IMR-90 (cell line): Measurements from ENCODE around the gene OTOGL. TPM values are rescaled to one million over a fixed set of nuclear protein-coding genes. Genes with fewer than 3 reads are reported as not detected.
"Not testable (repeated sequence)": the region's sequence is repeated elsewhere in the genome, so short reads cannot be mapped to it uniquely, and the experiment has no call there.

Source experiments
- ATAC-seq: fragments of 200-7000 bp; cut with Tn5 transposase; 2 replicates; pipeline ENCODE4 v1.9.1; 2020; ENCODE audit warnings: low read depth, mild to moderate bottlenecking, moderate library complexity
- BruUV-seq: library from RNA; stranded (reverse); fragments of 400-500 nt; replicated peaks from 2 replicates; lab custom pipeline; 2021; lab: Mats Ljungman, UMichigan
- CTCF ChIA-PET: fragments of 300-600 bp; formaldehyde crosslinking; extraction: SDS; loops from one replicate; lab custom pipeline; 2021; ENCODE audit warnings: antibody characterized with exemption; lab: Yijun Ruan, JAX
- POLR2A ChIA-PET: fragments of 300-600 bp; sonication (Branson Sonifier 250); formaldehyde crosslinking; loops from one replicate; lab custom pipeline; 2022; ENCODE audit warnings: antibody characterized with exemption; ENCODE audit not compliant: unreplicated experiment; lab: Charles Lee
- DNase-seq: peaks from one replicate; pipeline ENCODE4 v3.0.0; 2013
- H2AFZ ChIP-seq: replicated peaks from 2 replicates; pipeline ENCODE3; 2013; ENCODE audit warnings: low read length, mild to moderate bottlenecking; ENCODE audit not compliant: poor library complexity
- H2AK5ac ChIP-seq: 2 replicates; pipeline ENCODE4 v1.6.1; 2013; ENCODE audit warnings: low read depth, low read length, inconsistent platforms
- H2AK9ac ChIP-seq: replicated peaks from 2 replicates; pipeline ENCODE3; 2013; ENCODE audit warnings: mild to moderate bottlenecking, low read depth, low read length, moderate library complexity; ENCODE audit not compliant: poor library complexity
- H2BK120ac ChIP-seq: 2 replicates; pipeline ENCODE4 v1.6.1; 2013; ENCODE audit warnings: low read depth, low read length, inconsistent platforms
- H2BK15ac ChIP-seq: 3 replicates; pipeline ENCODE4 v1.6.1; 2013; ENCODE audit warnings: low read depth, low read length, inconsistent platforms
- H2BK20ac ChIP-seq: 2 replicates; pipeline ENCODE4 v1.6.1; 2013; ENCODE audit warnings: low read depth, mild to moderate bottlenecking, inconsistent platforms, low read length, moderate library complexity
- H2BK5ac ChIP-seq: 2 replicates; pipeline ENCODE4 v1.6.1; 2013; ENCODE audit warnings: mild to moderate bottlenecking, low read depth, low read length, inconsistent platforms; ENCODE audit not compliant: poor library complexity, severe bottlenecking
- H3K14ac ChIP-seq: replicated peaks from 2 replicates; pipeline ENCODE4 v1.6.1; 2013; ENCODE audit warnings: low read depth, low read length, inconsistent platforms
- H3K18ac ChIP-seq: 2 replicates; pipeline ENCODE4 v1.6.1; 2013; ENCODE audit warnings: low read depth, low read length, control low read depth
- H3K23ac ChIP-seq: 2 replicates; pipeline ENCODE4 v1.6.1; 2013; ENCODE audit warnings: low read depth, low read length, inconsistent platforms
- H3K27ac ChIP-seq: 2 replicates; pipeline ENCODE4 v1.5.1; 2013; ENCODE audit warnings: mild to moderate bottlenecking, control low read depth, low read length; ENCODE audit not compliant: insufficient read depth
- H3K27me3 ChIP-seq: 2 replicates; pipeline ENCODE4 v1.6.1; 2013; ENCODE audit warnings: low read length; ENCODE audit not compliant: control insufficient read depth, insufficient read depth
- H3K36me3 ChIP-seq: 2 replicates; pipeline ENCODE4 v1.6.1; 2013; ENCODE audit warnings: low read length, mixed read lengths; ENCODE audit not compliant: control insufficient read depth, insufficient read depth
- H3K4ac ChIP-seq: 2 replicates; pipeline ENCODE4 v1.6.1; 2013; ENCODE audit warnings: low read depth, low read length, inconsistent platforms
- H3K4me1 ChIP-seq: 2 replicates; pipeline ENCODE4 v1.6.1; 2013; ENCODE audit warnings: low read length, mixed read lengths; ENCODE audit not compliant: control insufficient read depth, insufficient read depth
- H3K4me2 ChIP-seq: 2 replicates; pipeline ENCODE4 v1.6.1; 2013; ENCODE audit warnings: low read depth, mild to moderate bottlenecking, control low read depth, low read length, moderate library complexity
- H3K4me3 ChIP-seq: 2 replicates; pipeline ENCODE4 v1.5.1; 2013; ENCODE audit warnings: low read depth, mild to moderate bottlenecking, control low read depth, low read length, moderate library complexity; ENCODE audit not compliant: insufficient read depth
- H3K56ac ChIP-seq: 2 replicates; pipeline ENCODE4 v1.6.1; 2013; ENCODE audit warnings: low read length, inconsistent platforms; ENCODE audit not compliant: insufficient read depth; ENCODE audit errors: extremely low read depth
- H3K79me1 ChIP-seq, 2 experiments: 2 replicates each; pipeline ENCODE4 v1.6.1; 2013; ENCODE audit warnings: low read length in 2 of 2, inconsistent platforms in 1 of 2, low read depth in 1 of 2
- H3K9ac ChIP-seq: 2 replicates; pipeline ENCODE4 v1.6.1; 2013; ENCODE audit warnings: low read depth, low read length, control low read depth
- H3K9me1 ChIP-seq: 2 replicates; pipeline ENCODE4 v1.6.1; 2013; ENCODE audit warnings: low read length, inconsistent platforms; ENCODE audit not compliant: insufficient read depth
- H3K9me3 ChIP-seq: 2 replicates; pipeline ENCODE4 v1.6.1; 2013; ENCODE audit warnings: low read length; ENCODE audit not compliant: control insufficient read depth, insufficient read depth
- H4K20me1 ChIP-seq: 2 replicates; pipeline ENCODE4 v1.6.1; 2013; ENCODE audit warnings: low read length, inconsistent platforms; ENCODE audit not compliant: insufficient read depth
- H4K5ac ChIP-seq: 2 replicates; pipeline ENCODE4 v1.6.1; 2013; ENCODE audit warnings: mild to moderate bottlenecking, low read depth, low read length, control low read depth
- H4K8ac ChIP-seq, 2 experiments: 2 replicates each; pipeline ENCODE4 v1.6.1; 2013; ENCODE audit warnings: low read depth in 2 of 2, low read length in 2 of 2, control low read depth in 1 of 2, inconsistent platforms in 1 of 2
- H4K91ac ChIP-seq: 2 replicates; pipeline ENCODE4 v1.6.1; 2013; ENCODE audit warnings: low read depth, low read length, inconsistent platforms; ENCODE audit not compliant: insufficient read depth
- WGBS, 2 experiments: methylation state at CpG; one replicate each; pipeline versions ENCODE4 v1.1.5 to v1.1.7; 2013; ENCODE audit warnings: missing lambda C conversion rate in 2 of 2; ENCODE audit not compliant: insufficient read length in 1 of 2; ENCODE audit errors: extremely low coverage in 2 of 2; 5-methylcytosine and 5-hydroxymethylcytosine counted together
- dilution Hi-C: fragments of 300-500 bp; cut with HindIII; formaldehyde crosslinking; loops from one replicate; pipeline ENCODE4 v1.14.3; 2018; ENCODE audit warnings: low sequenced_read_pairs; ENCODE audit not compliant: unreplicated experiment
- in situ Hi-C: fragments of 300-500 bp; cut with MboI; formaldehyde crosslinking; loops from 3 replicates; pipeline ENCODE4 v1.14.3; 2019; ENCODE audit warnings: low sequenced_read_pairs, inconsistent platforms, mixed read lengths
- intact Hi-C: fragments of 100-400 bp; cut with micrococcal nuclease; formaldehyde crosslinking; loops from 2 replicates; pipeline ENCODE4 v1.10.0; 2022
- polyA plus RNA-seq, 3 experiments: library from polyadenylated mRNA; depleted of rRNA; stranded (reverse); fragments of >200 nt; gene quantifications; 2 replicates each; pipeline ENCODE4 v1.2.3, GENCODE V29; 2012; ENCODE audit warnings: low replicate concordance in 1 of 3
- total RNA-seq: library from RNA; depleted of rRNA; stranded (reverse); fragments of >200 nt; gene quantifications from 2 replicates; pipeline ENCODE4 v1.2.3, GENCODE V29; 2012

The OTOGL gene
- total and polyA plus RNA-seq, 2 of the 4 experiments (the other 2 are of a cell fraction) = 0.10 to 0.18 TPM

DNA sequence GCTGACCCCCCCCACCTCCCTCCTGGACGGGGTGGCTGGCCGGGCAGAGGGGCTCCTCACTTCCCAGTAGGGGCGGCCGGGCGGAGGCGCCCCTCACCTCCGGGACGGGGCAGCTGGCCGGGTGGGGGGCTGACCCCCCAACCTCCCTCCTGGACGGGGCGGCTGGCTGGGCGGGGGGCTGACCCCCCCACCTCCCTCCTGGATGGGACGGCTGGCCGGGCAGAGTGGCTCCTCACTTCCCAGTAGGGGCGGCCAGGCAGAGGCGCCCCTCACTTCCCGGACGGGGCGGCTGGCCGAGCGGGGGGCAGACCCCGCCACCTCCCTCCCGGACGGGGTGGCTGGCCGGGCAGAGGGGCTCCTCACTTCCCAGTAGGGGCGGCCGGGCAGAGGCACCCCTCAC lies 208.1 kb downstream of the OTOGL start:
- H4K91ac ChIP-seq, ATAC-seq, H4K20me1 ChIP-seq, H3K9ac ChIP-seq, H4K8ac ChIP-seq, CTCF ChIA-PET, H2AK9ac ChIP-seq, H2BK20ac ChIP-seq, H3K4ac ChIP-seq, H3K4me3 ChIP-seq, H2BK15ac ChIP-seq, H3K36me3 ChIP-seq, H3K27ac ChIP-seq, BruUV-seq, H3K27me3 ChIP-seq, H3K4me1 ChIP-seq, H3K14ac ChIP-seq, H3K23ac ChIP-seq, H3K9me3 ChIP-seq, H3K9me1 ChIP-seq, H2BK5ac ChIP-seq, H2AK5ac ChIP-seq, H4K5ac ChIP-seq, H3K4me2 ChIP-seq, H3K18ac ChIP-seq, H3K56ac ChIP-seq, H2AFZ ChIP-seq, intact Hi-C loops, DNase-seq, dilution Hi-C loops, POLR2A ChIA-PET, in situ Hi-C loops, H3K79me1 ChIP-seq, H2BK120ac ChIP-seq: not testable (repeated sequence)
- WGBS, 2 experiments = 100% methylated on average over 2 of the region's 27 CpGs; no CpG with 5 or more reads in 1 of the 2 experiments
